RWPE2 (cell line): ENCODE results near the gene RAB23.

Experiments
- ATAC-seq: fragments of 200-7000 bp; cut with Tn5 transposase; 3 replicates; pipeline ENCODE4 v1.9.1; 2021; ENCODE audit warnings: low read depth
- DNase-seq: peaks from one replicate; pipeline ENCODE4 v3.0.0-alpha.2; 2020; ENCODE audit warnings: low spot score
- H3K27ac ChIP-seq: fragments of 450-650 bp; 2 replicates; pipeline ENCODE4 v1.5.1; 2017; ENCODE audit warnings: mild to moderate bottlenecking; ENCODE audit not compliant: poor library complexity, severe bottlenecking
- H3K27me3 ChIP-seq: fragments of 250-450 bp; sonication (Bioruptor Pico); 2 replicates; pipeline ENCODE4 v1.5.1; 2021; ENCODE audit warnings: mild to moderate bottlenecking, moderate library complexity; ENCODE audit not compliant: insufficient read depth, poor library complexity, severe bottlenecking
- H3K36me3 ChIP-seq: fragments of 250-450 bp; sonication (Bioruptor Pico); 2 replicates; pipeline ENCODE4 v1.5.1; 2020; ENCODE audit warnings: low read depth, mild to moderate bottlenecking, moderate library complexity
- H3K4me1 ChIP-seq: fragments of 250-450 bp; sonication (Bioruptor Pico); 2 replicates; pipeline ENCODE4 v1.5.1; 2021; ENCODE audit warnings: mild to moderate bottlenecking, moderate library complexity; ENCODE audit not compliant: insufficient read depth, poor library complexity, severe bottlenecking
- H3K4me3 ChIP-seq: fragments of 250-450 bp; sonication (Bioruptor Pico); 2 replicates; pipeline ENCODE4 v1.5.1; 2021; ENCODE audit warnings: mild to moderate bottlenecking, moderate library complexity; ENCODE audit not compliant: severe bottlenecking
- H3K9me3 ChIP-seq: fragments of 250-450 bp; sonication (Bioruptor Pico); 2 replicates; pipeline ENCODE4 v1.5.1; 2021; ENCODE audit warnings: mild to moderate bottlenecking, moderate library complexity; ENCODE audit not compliant: severe bottlenecking
- CTCF ChIP-seq: fragments of 450-650 bp; IDR thresholded peaks from one replicate; pipeline ENCODE4 v1.5.1; 2017; ENCODE audit warnings: mild to moderate bottlenecking, moderate library complexity; ENCODE audit not compliant: poor library complexity, severe bottlenecking

RAB23 gene

GRCh38 chr6:57221936-57222742 is at the start of gene RAB23:
Gene RAB23, minus strand, starts transcription at chr6:57222307. Its CDS starts 11,927 bp downstream, at chr6:57210380.
- DNase-seq: peak; percentile 78
- no peaks in the 10 kb centered on the region for H3K36me3 ChIP-seq
- TF ChIP-seq CTCF: no peak

GRCh38 chr6:57268294-57268640 is 46.2 kb upstream of the RAB23 start:
- Histone ChIP-seq H3K36me3 (no peaks in the 10 kb centered on the region), H3K27me3 (no peaks in the 10 kb centered on the region), H3K4me3 (no peak overlapping the region), H3K27ac (peak overlapping the region; percentile 75), H3K9me3 (no peaks in the 10 kb centered on the region), H3K4me1 (peaks cover 20% of the 10 kb centered on the region)
- DNase-seq (no peak), ATAC-seq (no peak)
- TF ChIP-seq CTCF: peak; percentile 57

More at GRCh38 chr6:57221936-57222742, at the start of gene RAB23:
- Histone ChIP-seq H3K27ac (peak within 1 kb of the TSS; percentile 78), H3K4me1 (peaks cover 23% of the 10 kb centered on the region), H3K4me3 (peak within 1 kb of the TSS; percentile 77), H3K9me3 (no peaks in the 10 kb centered on the region), H3K27me3 (no peaks in the 10 kb centered on the region)
- ATAC-seq: peak; percentile 72

- Histone ChIP-seq H3K4me1 (peaks cover 24% of the 10 kb centered on the region), H3K4me3 (no peak overlapping the region), H3K9me3 (no peaks in the 10 kb centered on the region), H3K27me3 (no peaks in the 10 kb centered on the region), H3K27ac (peak overlapping the region; percentile 75), H3K36me3 (no peaks in the 10 kb centered on the region)
- peak; percentile 84 for TF ChIP-seq CTCF
- peak; percentile 100 for ATAC-seq
- DNase-seq: no peak
These were observed 45.6 kb upstream of the RAB23 start for GRCh38 chr6:57267586-57268293.

GRCh38 chr6:57265755-57266221 is 43.7 kb upstream of the RAB23 start:
- Histone ChIP-seq H3K9me3 (no peaks in the 10 kb centered on the region), H3K27ac (peak overlapping the region; percentile 64), H3K27me3 (no peaks in the 10 kb centered on the region), H3K4me1 (peaks cover 24% of the 10 kb centered on the region), H3K4me3 (no peak overlapping the region), H3K36me3 (no peaks in the 10 kb centered on the region)
- TF ChIP-seq CTCF: no peak
- no peak for DNase-seq
- no peak for ATAC-seq
